Vagina (tissue), 2 donors: ENCODE measurements around the gene ARPC5. TPM values are rescaled to one million over a fixed set of nuclear protein-coding genes. Genes with fewer than 3 reads are reported as not detected.
"Not testable (repeated sequence)": the region's sequence is repeated elsewhere in the genome, so short reads cannot be mapped to it uniquely, and the experiment has no call there.

ENCODE experiments used
- DNase-seq, 2 donors: peaks; one replicate each; pipeline ENCODE4 v3.0.0-alpha.2; 2017; ENCODE audit errors: extremely low spot score in 2 of 2
- H3K27ac ChIP-seq: fragments of 200-600 bp; sonication (generic); one replicate; pipeline ENCODE4 v1.5.1; 2019
- H3K27me3 ChIP-seq: fragments of 200-600 bp; sonication (generic); one replicate; pipeline ENCODE4 v1.5.1; 2019
- H3K36me3 ChIP-seq, 2 donors: fragments of 200-600 bp; sonication (generic); one replicate each; pipeline ENCODE4 v1.5.1; 2017 to 2019
- H3K4me1 ChIP-seq: fragments of 200-600 bp; sonication (generic); one replicate; pipeline ENCODE4 v1.5.1; 2019
- H3K4me3 ChIP-seq, 2 donors: fragments of 200-600 bp; sonication (generic); 1 replicate in 1 of 2; 2 replicates in 1 of 2; pipeline ENCODE4 v1.5.1; 2016 to 2019
- H3K9me3 ChIP-seq: fragments of 200-600 bp; sonication (generic); one replicate; pipeline ENCODE4 v1.5.1; 2019
- CTCF ChIP-seq, 3 experiments: fragments of 450-650 bp in 2 of 3; fragments of 200-600 bp in 1 of 3; sonication (generic) in 1 of 3; IDR thresholded peaks; one replicate each; pipeline ENCODE4 v1.5.1; 2017 to 2019; ENCODE audit warnings: antibody characterized with exemption in 3 of 3, mild to moderate bottlenecking in 2 of 3, moderate library complexity in 2 of 3
- POLR2A ChIP-seq, 2 donors: fragments of 450-650 bp; IDR thresholded peaks; one replicate each; pipeline ENCODE4 v1.6.1; 2017; ENCODE audit warnings: antibody characterized with exemption in 2 of 2, mild to moderate bottlenecking in 2 of 2, moderate library complexity in 2 of 2
- POLR2AphosphoS5 ChIP-seq, 2 donors: sonication (generic); formaldehyde crosslinking; IDR thresholded peaks; one replicate each; pipeline ENCODE4 v1.9.0; 2017; ENCODE audit warnings: antibody characterized with exemption in 2 of 2, mild to moderate bottlenecking in 2 of 2, low read depth in 1 of 2; ENCODE audit not compliant: insufficient read depth in 1 of 2
- intact Hi-C: fragments of 100-400 bp; cut with DNase I; formaldehyde crosslinking; loops from one replicate; pipeline ENCODE4 v1.15.1; 2023
- total RNA-seq: library from RNA; depleted of rRNA; stranded (reverse); fragments of >200 nt; gene quantifications from one replicate; pipeline ENCODE4 v1.2.3, GENCODE V29; 2016

The ARPC5 gene
- 48.4 TPM for total RNA-seq

DNA sequence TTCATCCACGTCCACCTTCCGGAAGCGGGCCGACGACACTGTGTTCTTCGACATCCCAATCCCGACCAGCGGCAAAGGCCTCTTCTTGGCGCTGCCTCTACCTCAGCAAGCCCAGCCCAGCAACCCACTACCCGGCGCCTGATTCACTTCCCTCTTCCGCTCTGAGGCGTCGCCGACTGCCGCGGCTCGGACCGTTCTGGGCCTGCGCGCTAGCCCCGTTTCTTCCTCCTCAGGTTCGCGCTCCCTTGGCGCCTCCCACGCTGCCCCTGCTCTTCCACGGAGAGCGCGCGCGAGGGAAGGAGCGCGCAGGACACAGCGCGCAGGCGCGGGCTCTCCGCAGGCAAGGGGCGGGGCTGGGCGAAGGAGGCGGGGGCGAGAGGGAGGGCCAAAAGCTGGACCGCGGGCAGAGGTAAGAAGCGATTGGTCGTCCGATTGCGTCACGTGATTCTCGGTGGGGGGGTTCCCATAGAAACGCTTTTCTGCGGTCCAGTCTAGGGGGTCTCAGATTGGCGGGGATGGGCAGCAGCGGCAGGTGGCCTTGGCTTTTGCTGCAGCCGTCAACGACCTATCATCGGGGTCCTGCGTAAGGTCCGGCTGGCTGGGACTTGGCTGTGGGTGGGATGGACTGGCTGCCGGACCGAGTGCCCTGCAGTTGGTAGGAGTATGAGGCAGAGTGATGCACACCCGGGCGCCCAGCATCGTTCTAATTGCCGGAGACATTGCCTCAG, at the start of gene ARPC5:
Gene ARPC5 (minus strand): TSS at position 178 of the 728 bp plus-strand sequence. CDS start 124 bp downstream, at position 54.
- DNase-seq, result peak; percentile 97
- Histone ChIP-seq H3K27me3 (no peaks in the 10 kb centered on the region), H3K27ac (peak within 1 kb of the TSS; percentile 93), H3K36me3 (no peaks in the 10 kb centered on the region), H3K9me3 (no peaks in the 10 kb centered on the region), H3K4me1 (peaks cover 45% of the 10 kb centered on the region), H3K4me3 (peak within 1 kb of the TSS; percentile 80 to 99)
- intact Hi-C loops, result no loop called here
- TF ChIP-seq POLR2AphosphoS5 (IDR thresholded peaks at IDR 0.05; ENCODE audit: insufficient read depth in 1 of 2, low read depth in 1 of 2), result peak; percentile 98
- peak in 1 of 3 experiments; percentile 3 for TF ChIP-seq CTCF (IDR thresholded peaks at IDR 0.05)
- peak in 1 of 2 donors; percentile 87 for TF ChIP-seq POLR2A (IDR thresholded peaks at IDR 0.05)

- no peaks in the 10 kb centered on the region for H3K4me1 ChIP-seq
- no peak for DNase-seq
- no peaks in the 10 kb centered on the region for H3K9me3 ChIP-seq
- no peak overlapping the region for H3K27ac ChIP-seq
- H3K36me3 ChIP-seq, result no peaks in the 10 kb centered on the region
- TF ChIP-seq POLR2AphosphoS5 (IDR thresholded peaks at IDR 0.05; ENCODE audit: insufficient read depth in 1 of 2, low read depth in 1 of 2) (no peak), CTCF (IDR thresholded peaks at IDR 0.05) (peak in 1 of 3 experiments; percentile 72)
- no peaks in the 10 kb centered on the region for H3K27me3 ChIP-seq
- no peak overlapping the region for H3K4me3 ChIP-seq
- intact Hi-C loops, result no loop called here
Observed at GRCh38 chr1:183685112-183685713, 49.6 kb upstream of the ARPC5 start.

DNA sequence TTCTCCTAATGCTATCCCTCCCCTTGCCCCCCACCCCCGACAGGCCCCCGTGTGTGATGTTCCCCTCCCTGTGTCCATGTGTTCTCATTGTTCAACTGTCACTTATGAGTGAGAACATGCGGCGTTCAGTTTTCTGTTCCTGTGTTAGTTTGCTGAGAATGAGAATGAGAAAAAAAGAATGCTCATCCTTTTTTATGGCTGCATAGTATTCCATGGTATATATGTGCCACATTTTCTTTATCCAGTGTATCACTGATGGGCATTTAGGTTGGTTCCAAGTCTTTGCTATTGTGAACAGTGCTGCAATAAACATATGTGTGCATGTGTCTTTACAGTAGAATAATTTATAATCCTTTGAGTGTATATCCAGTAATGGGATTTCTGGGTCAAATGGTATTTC, 43.8 kb upstream of the ARPC5 start:
- intact Hi-C loops, H3K36me3 ChIP-seq, H3K4me3 ChIP-seq, H3K27me3 ChIP-seq, H3K9me3 ChIP-seq, H3K4me1 ChIP-seq, DNase-seq, H3K27ac ChIP-seq: not testable (repeated sequence)

- H3K4me3 ChIP-seq, result no peak overlapping the region
- H3K9me3 ChIP-seq, result no peaks in the 10 kb centered on the region
- intact Hi-C loops, result no loop called here
- DNase-seq, result no peak
- TF ChIP-seq POLR2A (IDR thresholded peaks at IDR 0.05), result no peak
- TF ChIP-seq POLR2AphosphoS5 (IDR thresholded peaks at IDR 0.05; ENCODE audit: insufficient read depth in 1 of 2, low read depth in 1 of 2), result no peak
- no peak for TF ChIP-seq CTCF (IDR thresholded peaks at IDR 0.05)
- no peak overlapping the region for H3K27ac ChIP-seq
- H3K4me1 ChIP-seq, result peaks cover 5% of the 10 kb centered on the region
- H3K27me3 ChIP-seq, result no peaks in the 10 kb centered on the region
- H3K36me3 ChIP-seq, result no peaks in the 10 kb centered on the region
Observed at GRCh38 chr1:183678819-183679218, 43.2 kb upstream of the ARPC5 start.

- TF ChIP-seq POLR2AphosphoS5 (IDR thresholded peaks at IDR 0.05; ENCODE audit: insufficient read depth in 1 of 2, low read depth in 1 of 2) (no peak), POLR2A (IDR thresholded peaks at IDR 0.05) (no peak), CTCF (IDR thresholded peaks at IDR 0.05) (no peak)
- no peak overlapping the region for H3K27ac ChIP-seq
- H3K27me3 ChIP-seq, result no peaks in the 10 kb centered on the region
- H3K9me3 ChIP-seq, result no peaks in the 10 kb centered on the region
- no peaks in the 10 kb centered on the region for H3K36me3 ChIP-seq
- H3K4me1 ChIP-seq, result peaks cover 8% of the 10 kb centered on the region
- DNase-seq, result no peak
- no peak overlapping the region for H3K4me3 ChIP-seq
- intact Hi-C loops, result no loop called here
Observed at GRCh38 chr1:183676586-183677189, 41.1 kb upstream of the ARPC5 start.
